22Rv1 (cell line): ENCODE results near the gene KCNJ14.

Experiments used
- ZFX ChIP-seq: fragments of 450-650 bp; IDR thresholded peaks from 2 replicates; pipeline ENCODE4 v1.6.1; 2017; ENCODE audit warnings: antibody characterized with exemption, borderline replicate concordance
- TF ChIP-seq, protein P1 (sequence below): fragments of 450-650 bp; IDR thresholded peaks from 2 replicates; pipeline ENCODE4 v1.5.1; 2017; ENCODE audit warnings: mild to moderate bottlenecking

DNA sequence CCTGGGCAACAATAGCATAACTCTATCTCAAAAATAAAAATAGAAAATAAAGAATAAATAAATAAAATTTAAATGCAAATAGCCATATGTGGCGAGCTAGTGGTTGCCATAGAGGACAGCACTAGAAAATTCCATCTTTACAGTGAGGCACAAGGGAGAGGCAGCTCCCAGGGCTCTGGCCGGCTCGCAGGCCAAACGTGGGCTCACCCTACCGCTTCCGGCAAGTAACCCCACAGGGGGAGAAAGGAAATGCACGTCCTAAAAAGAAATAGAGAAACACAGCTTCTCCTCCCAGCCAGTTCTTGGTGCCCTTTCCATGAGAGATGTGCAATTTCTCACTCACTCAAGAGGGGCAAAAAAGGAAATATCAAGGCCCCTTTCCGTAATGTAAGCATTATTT lies 22.0 kb upstream of the KCNJ14 start:
- TF ChIP-seq, protein P1, sequence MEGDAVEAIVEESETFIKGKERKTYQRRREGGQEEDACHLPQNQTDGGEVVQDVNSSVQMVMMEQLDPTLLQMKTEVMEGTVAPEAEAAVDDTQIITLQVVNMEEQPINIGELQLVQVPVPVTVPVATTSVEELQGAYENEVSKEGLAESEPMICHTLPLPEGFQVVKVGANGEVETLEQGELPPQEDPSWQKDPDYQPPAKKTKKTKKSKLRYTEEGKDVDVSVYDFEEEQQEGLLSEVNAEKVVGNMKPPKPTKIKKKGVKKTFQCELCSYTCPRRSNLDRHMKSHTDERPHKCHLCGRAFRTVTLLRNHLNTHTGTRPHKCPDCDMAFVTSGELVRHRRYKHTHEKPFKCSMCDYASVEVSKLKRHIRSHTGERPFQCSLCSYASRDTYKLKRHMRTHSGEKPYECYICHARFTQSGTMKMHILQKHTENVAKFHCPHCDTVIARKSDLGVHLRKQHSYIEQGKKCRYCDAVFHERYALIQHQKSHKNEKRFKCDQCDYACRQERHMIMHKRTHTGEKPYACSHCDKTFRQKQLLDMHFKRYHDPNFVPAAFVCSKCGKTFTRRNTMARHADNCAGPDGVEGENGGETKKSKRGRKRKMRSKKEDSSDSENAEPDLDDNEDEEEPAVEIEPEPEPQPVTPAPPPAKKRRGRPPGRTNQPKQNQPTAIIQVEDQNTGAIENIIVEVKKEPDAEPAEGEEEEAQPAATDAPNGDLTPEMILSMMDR: no peak
- no peak for TF ChIP-seq ZFX
